Hepatocyte (in vitro differentiated cells): Measurements from ENCODE around the gene USH2A. TPM values are rescaled to one million over a fixed set of nuclear protein-coding genes. Genes with fewer than 3 reads are reported as not detected.

Experiments
- DNase-seq: peaks from one replicate; pipeline ENCODE4 v3.0.0-alpha.2; 2016; ENCODE audit warnings: low spot score
- H2AFZ ChIP-seq: fragments of 200-600 bp; sonication (generic); 2 replicates; pipeline ENCODE4 v1.6.0; 2016; ENCODE audit warnings: antibody characterized with exemption, mild to moderate bottlenecking
- H3K27ac ChIP-seq: fragments of 200-600 bp; sonication (generic); 2 replicates; pipeline ENCODE4 v1.5.1; 2016; ENCODE audit warnings: mild to moderate bottlenecking
- H3K27me3 ChIP-seq: fragments of 200-600 bp; sonication (generic); 2 replicates; pipeline ENCODE4 v1.6.1; 2016
- H3K36me3 ChIP-seq: fragments of 200-600 bp; sonication (generic); replicated peaks from 2 replicates; pipeline ENCODE4 v1.5.1; 2016; ENCODE audit warnings: low read depth; ENCODE audit not compliant: insufficient read depth
- H3K4me1 ChIP-seq: fragments of 200-600 bp; sonication (generic); 2 replicates; pipeline ENCODE4 v1.5.1; 2016; ENCODE audit warnings: mild to moderate bottlenecking, moderate library complexity; ENCODE audit not compliant: insufficient read depth
- H3K4me2 ChIP-seq: fragments of 200-600 bp; sonication (generic); 2 replicates; pipeline ENCODE4 v1.6.0; 2016
- H3K4me3 ChIP-seq: fragments of 200-600 bp; sonication (generic); 2 replicates; pipeline ENCODE4 v1.5.1; 2016; ENCODE audit warnings: mild to moderate bottlenecking
- H3K79me2 ChIP-seq: fragments of 200-600 bp; sonication (generic); 2 replicates; pipeline ENCODE4 v1.6.0; 2017; ENCODE audit warnings: mild to moderate bottlenecking
- H3K9me2 ChIP-seq: fragments of 200-600 bp; sonication (generic); replicated peaks from 2 replicates; pipeline ENCODE4 v1.6.0; 2017; ENCODE audit warnings: mild to moderate bottlenecking; ENCODE audit not compliant: insufficient read depth
- H3K9me3 ChIP-seq: fragments of 200-600 bp; sonication (generic); 2 replicates; pipeline ENCODE4 v1.5.1; 2016; ENCODE audit warnings: low read depth, mild to moderate bottlenecking
- H4K20me1 ChIP-seq: fragments of 200-600 bp; sonication (generic); 2 replicates; pipeline ENCODE4 v1.6.0; 2016; ENCODE audit warnings: mild to moderate bottlenecking; ENCODE audit not compliant: insufficient read depth, poor library complexity, severe bottlenecking
- CTCF ChIP-seq: fragments of 200-600 bp; sonication (generic); IDR thresholded peaks from 2 replicates; pipeline ENCODE4 v1.5.1; 2016; ENCODE audit warnings: antibody characterized with exemption, mild to moderate bottlenecking; ENCODE audit not compliant: poor library complexity
- EZH2 ChIP-seq: fragments of 200-600 bp; sonication (generic); IDR thresholded peaks from 2 replicates; pipeline ENCODE4 v1.6.1; 2016; ENCODE audit warnings: antibody characterized with exemption, mild to moderate bottlenecking, borderline replicate concordance
- EZH2phosphoT487 ChIP-seq: fragments of 200-600 bp; sonication (generic); IDR thresholded peaks from one replicate; pipeline ENCODE4 v1.6.1; 2018; ENCODE audit warnings: antibody characterized with exemption, mild to moderate bottlenecking, low read depth, moderate library complexity; ENCODE audit not compliant: unreplicated experiment, severe bottlenecking
- WGBS: methylation state at CpG from one replicate; pipeline ENCODE4 v1.1.6; 2016; ENCODE audit warnings: low lambda C conversion rate; ENCODE audit errors: missing lambda C conversion rate; 5-methylcytosine and 5-hydroxymethylcytosine counted together
- polyA plus RNA-seq: library from polyadenylated mRNA; unstranded; fragments of >200 nt; fragmentation: Nextera tagmentation; extraction: Ambion mirVana; gene quantifications from 2 replicates; pipeline ENCODE4 v1.2.1, GENCODE V29; 2016
- total RNA-seq: library from RNA; depleted of rRNA; stranded (reverse); fragments of >200 nt; gene quantifications from 2 replicates; pipeline ENCODE4 v1.2.3, GENCODE V29; 2014

Gene USH2A
- total and polyA plus RNA-seq, 2 experiments from 2014 or later: 0.07 TPM; not detected in 1

GRCh38 chr1:215797859-215798258 lies 625.4 kb downstream of the USH2A start:
- Histone ChIP-seq H2AFZ (no peak overlapping the region), H3K27me3 (no peaks in the 10 kb centered on the region), H3K9me2 (no peaks in the 10 kb centered on the region), H3K4me1 (no peaks in the 10 kb centered on the region), H3K36me3 (no peaks in the 10 kb centered on the region), H3K79me2 (no peaks in the 10 kb centered on the region), H3K27ac (no peak overlapping the region), H3K4me2 (no peak overlapping the region), H3K9me3 (no peaks in the 10 kb centered on the region), H4K20me1 (no peaks in the 10 kb centered on the region), H3K4me3 (no peak overlapping the region)
- no peak for DNase-seq
- no peak for TF ChIP-seq CTCF
- no peak for TF ChIP-seq EZH2phosphoT487
- TF ChIP-seq EZH2: no peak

- H4K20me1 ChIP-seq: no peaks in the 10 kb centered on the region
- H3K4me3 ChIP-seq: no peak overlapping the region
- H3K9me2 ChIP-seq: no peaks in the 10 kb centered on the region
- no peaks in the 10 kb centered on the region for H3K36me3 ChIP-seq
- H3K4me2 ChIP-seq: no peak overlapping the region
- H3K79me2 ChIP-seq: no peaks in the 10 kb centered on the region
- TF ChIP-seq EZH2phosphoT487 (no peak), CTCF (no peak), EZH2 (no peak)
- no peaks in the 10 kb centered on the region for H3K9me3 ChIP-seq
- H3K4me1 ChIP-seq: no peaks in the 10 kb centered on the region
- no peak for DNase-seq
- H3K27ac ChIP-seq: no peak overlapping the region
- WGBS: 47% methylated on average over 6 of the region's 6 CpGs
- no peak overlapping the region for H2AFZ ChIP-seq
- H3K27me3 ChIP-seq: no peaks in the 10 kb centered on the region
Measured at GRCh38 chr1:215794156-215794555, 629.1 kb downstream of the USH2A start.

- no peaks in the 10 kb centered on the region for H3K4me1 ChIP-seq
- no peaks in the 10 kb centered on the region for H4K20me1 ChIP-seq
- no peaks in the 10 kb centered on the region for H3K27me3 ChIP-seq
- H3K36me3 ChIP-seq: no peaks in the 10 kb centered on the region
- no peak overlapping the region for H3K4me2 ChIP-seq
- DNase-seq: no peak
- no peak overlapping the region for H3K27ac ChIP-seq
- H3K9me3 ChIP-seq: no peaks in the 10 kb centered on the region
- TF ChIP-seq CTCF (peak; percentile 39), EZH2 (no peak)
- H3K9me2 ChIP-seq: no peaks in the 10 kb centered on the region
- no peak overlapping the region for H3K4me3 ChIP-seq
- no peak overlapping the region for H2AFZ ChIP-seq
- H3K79me2 ChIP-seq: no peaks in the 10 kb centered on the region
Measured at GRCh38 chr1:215793180-215793579, 630.1 kb downstream of the USH2A start.

GRCh38 chr1:215792446-215792845 lies 630.8 kb downstream of the USH2A start:
- 85% methylated on average over 8 of the region's 8 CpGs for WGBS
- H3K27ac ChIP-seq: no peak overlapping the region

More at GRCh38 chr1:215792446-215792845, 630.8 kb downstream of the USH2A start:
- TF ChIP-seq EZH2 (no peak), EZH2phosphoT487 (no peak), CTCF (no peak)
- H3K9me2 ChIP-seq: no peaks in the 10 kb centered on the region
- no peaks in the 10 kb centered on the region for H3K9me3 ChIP-seq
- H3K4me3 ChIP-seq: no peak overlapping the region
- no peaks in the 10 kb centered on the region for H3K4me1 ChIP-seq
- no peak overlapping the region for H2AFZ ChIP-seq
- H3K79me2 ChIP-seq: no peaks in the 10 kb centered on the region
- no peaks in the 10 kb centered on the region for H3K36me3 ChIP-seq
- no peaks in the 10 kb centered on the region for H3K27me3 ChIP-seq
- H4K20me1 ChIP-seq: no peaks in the 10 kb centered on the region
- no peak for DNase-seq
- H3K4me2 ChIP-seq: no peak overlapping the region
